ENCODE data around the gene PARP11. TPM values are rescaled to one million over a fixed set of nuclear protein-coding genes. Genes with fewer than 3 reads are reported as not detected.

PARP11 gene
- total and polyA plus RNA-seq, 7 experiments from 2014 or later, result 7.2 to 37.4 (median 24.8) TPM

DNA sequence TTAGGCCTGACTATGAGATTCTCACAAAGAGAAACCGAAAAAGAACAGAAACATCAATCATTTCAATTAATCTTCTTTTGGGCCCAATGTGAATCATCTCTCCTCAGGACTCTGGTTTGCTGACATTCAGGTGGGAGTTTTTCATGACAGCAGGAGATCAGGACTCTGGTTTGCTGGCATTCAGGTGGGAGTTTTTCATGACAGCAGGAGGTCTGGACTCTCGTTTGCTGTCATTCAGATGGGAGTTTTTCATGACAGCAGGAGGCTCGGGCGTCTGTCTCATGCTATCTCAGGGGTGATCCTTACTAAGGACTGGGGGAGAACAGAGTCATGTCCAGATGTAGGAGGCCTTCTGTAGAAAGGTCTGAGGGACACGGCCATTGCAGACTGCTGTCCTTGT, 40.1 kb upstream of the PARP11 start:
- DNase-seq, result no peak

DNA sequence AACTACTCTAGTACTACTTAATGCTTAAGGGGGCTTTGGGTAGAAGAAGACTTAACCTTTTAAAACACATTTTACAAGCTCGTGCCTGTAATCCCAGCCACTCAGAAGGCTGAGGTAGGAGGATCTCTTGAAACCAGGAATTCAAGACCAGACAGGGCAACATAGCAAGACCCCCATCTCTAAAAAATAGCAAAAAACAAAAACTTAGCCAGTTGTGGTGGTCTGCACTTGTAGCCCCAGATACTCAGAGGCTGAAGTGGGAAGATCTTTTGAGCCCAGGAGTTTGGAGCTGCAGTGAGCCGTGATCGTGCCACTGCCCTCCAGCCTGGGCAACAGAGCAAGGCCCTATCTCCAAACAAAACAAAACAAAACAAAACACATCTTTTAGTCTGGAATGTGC, 39.7 kb upstream of the PARP11 start:
- Mint-ChIP-seq H3K27me3 (peaks cover 0 to 7% (median 0%) of the 10 kb centered on the region in 5 donors), H3K36me3 (peaks cover 11 to 44% (median 35%) of the 10 kb centered on the region in 5 donors), H3K4me1 (peaks cover 4 to 52% (median 25%) of the 10 kb centered on the region in 7 donors), H3K9me3 (peaks cover 0 to 27% (median 15%) of the 10 kb centered on the region in 11 donors), H3K27ac (peak overlapping the region in 8 of 9 donors; percentile 58 to 91 (median 84)), H3K4me3 (peak overlapping the region in 1 of 10 donors; percentile 25)
- H3K27me3 ChIP-seq (ENCODE audit: control insufficient read depth in 2 of 2, insufficient read depth in 2 of 2, low read length in 2 of 2), result no peaks in the 10 kb centered on the region
- peak overlapping the region; percentile 14 for H3K27ac ChIP-seq (ENCODE audit: low read depth, low read length)
- no peak overlapping the region for H3K4me3 ChIP-seq (ENCODE audit: low read length)
- ChIA-PET CTCF (interaction anchor here (0.8 to 1.9 kb wide), 4 partner anchors 15 to 50 kb away, joined by 3 to 5 read pairs (median 3); no protein-coding TSS in a partner anchor), POLR2A (interaction anchor here (1.0 to 1.7 kb wide), 4 partner anchors 9 to 50 kb away, joined by 3 to 6 read pairs (median 3); no protein-coding TSS in a partner anchor)
- intact Hi-C loops (cut with micrococcal nuclease), result no loop called here
- H3K36me3 ChIP-seq (ENCODE audit: control insufficient read depth in 2 of 3, insufficient read depth in 3 of 3, low read length in 3 of 3), result peaks cover 0 to 19% (median 9%) of the 10 kb centered on the region in 3 experiments
- no peak for ATAC-seq
- H3K9me3 ChIP-seq (ENCODE audit: control insufficient read depth in 2 of 3, low read length in 3 of 3), result peaks cover 0 to 11% (median 0%) of the 10 kb centered on the region in 3 experiments
- H3K4me1 ChIP-seq (ENCODE audit: control insufficient read depth in 2 of 2, insufficient read depth in 2 of 2, low read length in 2 of 2), result peaks cover 0 to 7% of the 10 kb centered on the region in 2 donors
- DNase-seq, result no peak

More for the DNA sequence above, 40.1 kb upstream of the PARP11 start:
- ChIA-PET POLR2A (interaction anchor here (0.7 to 4.3 kb wide), 4 partner anchors 10 to 19 kb away, joined by 3 to 18 read pairs (median 4); no protein-coding TSS in a partner anchor), CTCF (interaction anchor here (1.2 to 1.9 kb wide), 3 partner anchors 15 to 50 kb away, joined by 3 to 5 read pairs (median 3); no protein-coding TSS in a partner anchor)
- no peak for ATAC-seq
- H3K36me3 Mint-ChIP-seq, result peaks cover 11 to 44% (median 35%) of the 10 kb centered on the region in 5 donors
- peaks cover 0 to 3% of the 10 kb centered on the region in 2 donors for H3K4me1 ChIP-seq (ENCODE audit: control insufficient read depth in 2 of 2, insufficient read depth in 2 of 2, low read length in 2 of 2)
- H3K27me3 Mint-ChIP-seq, result peaks cover 0 to 7% (median 0%) of the 10 kb centered on the region in 5 donors
- peaks cover 0 to 27% (median 15%) of the 10 kb centered on the region in 11 donors for H3K9me3 Mint-ChIP-seq
- H3K27ac ChIP-seq (ENCODE audit: low read depth, low read length), result peak overlapping the region; percentile 14
- H3K27me3 ChIP-seq (ENCODE audit: control insufficient read depth in 2 of 2, insufficient read depth in 2 of 2, low read length in 2 of 2), result no peaks in the 10 kb centered on the region
- H3K9me3 ChIP-seq (ENCODE audit: control insufficient read depth in 2 of 3, low read length in 3 of 3), result peaks cover 0 to 11% (median 0%) of the 10 kb centered on the region in 3 experiments
- H3K4me3 Mint-ChIP-seq, result no peak overlapping the region
- peaks cover 0 to 19% (median 9%) of the 10 kb centered on the region in 3 experiments for H3K36me3 ChIP-seq (ENCODE audit: control insufficient read depth in 2 of 3, insufficient read depth in 3 of 3, low read length in 3 of 3)
- intact Hi-C loops (cut with micrococcal nuclease), result no loop called here
- H3K4me3 ChIP-seq (ENCODE audit: low read length), result no peak overlapping the region
- H3K27ac Mint-ChIP-seq, result peak overlapping the region in 8 of 9 donors; percentile 58 to 91 (median 84)
- H3K4me1 Mint-ChIP-seq, result peaks cover under 1 to 47% (median 20%) of the 10 kb centered on the region in 7 donors

DNA sequence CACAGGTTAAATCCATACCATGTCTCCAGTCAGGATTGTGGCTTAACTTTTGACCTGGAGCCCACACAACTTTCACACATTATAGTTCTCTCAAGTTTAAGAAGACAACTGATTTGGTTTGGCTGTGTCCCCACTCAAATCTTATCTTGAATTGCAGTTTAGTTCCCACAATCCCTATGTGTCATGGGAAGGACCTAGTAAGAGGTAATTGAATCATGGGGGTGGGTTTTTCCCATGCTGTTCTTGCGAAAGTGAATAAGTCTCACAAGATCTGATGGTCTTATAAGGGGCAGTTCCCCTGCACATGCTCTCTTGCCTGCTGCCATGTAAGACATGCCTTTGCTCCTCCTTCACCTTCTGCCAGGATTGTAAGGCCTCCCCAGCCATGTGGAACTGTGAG, 38.2 kb upstream of the PARP11 start:
- Histone ChIP-seq H3K27me3 (ENCODE audit: control insufficient read depth in 2 of 2, insufficient read depth in 2 of 2, low read length in 2 of 2) (no peaks in the 10 kb centered on the region), H3K36me3 (ENCODE audit: control insufficient read depth in 2 of 3, insufficient read depth in 3 of 3, low read length in 3 of 3) (peaks cover 0 to 19% (median 9%) of the 10 kb centered on the region in 3 experiments), H3K9me3 (ENCODE audit: control insufficient read depth in 2 of 3, low read length in 3 of 3) (peaks cover 0 to 11% (median 0%) of the 10 kb centered on the region in 3 experiments), H3K4me3 (ENCODE audit: low read length) (no peak overlapping the region), H3K27ac (ENCODE audit: low read depth, low read length) (no peak overlapping the region), H3K4me1 (ENCODE audit: control insufficient read depth in 2 of 2, insufficient read depth in 2 of 2, low read length in 2 of 2) (peaks cover 0 to 15% of the 10 kb centered on the region in 2 donors)
- Mint-ChIP-seq H3K4me1 (peaks cover 12 to 57% (median 36%) of the 10 kb centered on the region in 7 donors), H3K4me3 (no peak overlapping the region), H3K27me3 (peaks cover 0 to 3% (median 0%) of the 10 kb centered on the region in 5 donors), H3K9me3 (peaks cover 0 to 27% (median 15%) of the 10 kb centered on the region in 11 donors), H3K36me3 (peaks cover 11 to 44% (median 35%) of the 10 kb centered on the region in 5 donors), H3K27ac (peak overlapping the region in 7 of 9 donors; percentile 45 to 87 (median 76))
- no peak for DNase-seq
- intact Hi-C loops (cut with micrococcal nuclease), result no loop called here
- ATAC-seq, result no peak
- ChIA-PET CTCF (interaction anchor here (0.5 to 3.8 kb wide), 5 partner anchors 13 to 118 kb away, joined by 3 to 13 read pairs (median 3); no protein-coding TSS in a partner anchor), POLR2A (interaction anchor here (1.5 kb wide), 1 partner anchor 51 kb away, joined by 3 read pairs; no protein-coding TSS in a partner anchor)

DNA sequence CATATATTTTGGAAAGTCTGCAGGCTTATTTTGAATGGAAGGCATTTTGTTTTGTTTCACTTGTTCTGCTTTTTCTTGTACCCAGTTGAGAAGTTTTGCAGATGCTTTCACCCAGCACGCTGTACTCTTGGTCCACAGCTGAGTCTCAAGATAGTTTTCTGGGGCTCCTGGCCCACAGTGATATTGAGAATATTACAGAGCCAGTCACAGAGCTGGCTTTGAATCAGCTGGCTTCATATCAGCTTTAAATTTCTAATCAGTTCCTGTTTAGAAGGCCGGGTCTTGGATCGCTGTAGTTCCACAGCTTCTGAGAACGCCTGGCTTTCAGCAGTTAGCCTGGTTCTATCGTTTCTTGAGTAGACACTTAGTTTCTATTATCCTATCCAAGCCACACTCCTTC, 32.5 kb upstream of the PARP11 start:
- H3K27ac ChIP-seq (ENCODE audit: low read depth, low read length), result peak overlapping the region; percentile 71
- H3K9me3 ChIP-seq (ENCODE audit: control insufficient read depth in 2 of 3, low read length in 3 of 3), result no peaks in the 10 kb centered on the region
- H3K4me3 Mint-ChIP-seq, result peak overlapping the region; percentile 82 to 98 (median 91)
- DNase-seq (peak in 1 of 9 donors; percentile 18), ATAC-seq (peak; percentile 44)
- H3K9me3 Mint-ChIP-seq, result peaks cover 0 to 9% (median 2%) of the 10 kb centered on the region in 11 donors
- H3K27ac Mint-ChIP-seq, result peak overlapping the region; percentile 81 to 99 (median 97)
- H3K4me1 Mint-ChIP-seq, result peaks cover 28 to 64% (median 52%) of the 10 kb centered on the region in 7 donors
- POLR2A ChIA-PET, result interaction anchor here (0.9 to 4.8 kb wide), 16 partner anchors 9 to 83 kb away, joined by 3 to 23 read pairs (median 5); no protein-coding TSS in a partner anchor
- intact Hi-C loops (cut with micrococcal nuclease), result loop anchor here in 1 of 2 donors (1.0 to 2.0 kb wide), 6 partner anchors 8 to 57 kb away; no protein-coding TSS in a partner anchor
- CTCF ChIA-PET, result interaction anchor here (0.6 to 2.7 kb wide), 8 partner anchors 15 to 131 kb away, joined by 3 to 20 read pairs (median 4); no protein-coding TSS in a partner anchor
- H3K4me1 ChIP-seq (ENCODE audit: control insufficient read depth in 2 of 2, insufficient read depth in 2 of 2, low read length in 2 of 2), result peaks cover 0 to 18% of the 10 kb centered on the region in 2 donors
- peaks cover 6 to 16% (median 13%) of the 10 kb centered on the region in 5 donors for H3K36me3 Mint-ChIP-seq
- H3K4me3 ChIP-seq (ENCODE audit: low read length), result peak overlapping the region; percentile 52
- H3K27me3 Mint-ChIP-seq, result no peaks in the 10 kb centered on the region
- no peaks in the 10 kb centered on the region for H3K27me3 ChIP-seq (ENCODE audit: control insufficient read depth in 2 of 2, insufficient read depth in 2 of 2, low read length in 2 of 2)
- H3K36me3 ChIP-seq (ENCODE audit: control insufficient read depth in 2 of 3, insufficient read depth in 3 of 3, low read length in 3 of 3), result peaks cover 0 to 9% (median 5%) of the 10 kb centered on the region in 3 experiments

DNA sequence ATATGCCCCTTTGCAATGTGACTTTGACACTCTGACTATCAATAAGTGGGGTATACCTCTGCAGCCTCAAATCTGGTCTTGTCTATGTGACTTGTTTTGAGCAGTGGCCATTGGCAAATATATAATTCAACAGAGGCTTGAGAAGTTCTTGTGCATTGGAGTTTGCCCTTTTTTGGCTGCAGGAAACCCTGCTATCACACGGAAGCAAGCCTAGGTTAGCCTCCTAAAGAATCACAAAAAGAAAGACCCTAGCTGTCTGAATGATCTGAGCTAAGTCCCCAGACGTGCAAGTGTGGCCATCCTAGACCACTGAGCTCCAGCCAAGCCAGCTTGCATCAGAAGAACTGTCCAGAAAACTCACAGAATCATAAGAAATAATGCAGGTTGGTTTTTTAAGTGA, 31.8 kb upstream of the PARP11 start:
- Mint-ChIP-seq H3K36me3 (peaks cover 4 to 11% (median 8%) of the 10 kb centered on the region in 5 donors), H3K4me1 (peaks cover 28 to 71% (median 58%) of the 10 kb centered on the region in 7 donors), H3K27ac (peak overlapping the region; percentile 81 to 99 (median 97)), H3K4me3 (peak overlapping the region; percentile 82 to 98 (median 91)), H3K9me3 (peaks cover 0 to 5% (median 2%) of the 10 kb centered on the region in 11 donors), H3K27me3 (no peaks in the 10 kb centered on the region)
- ATAC-seq (no peak), DNase-seq (peak in 3 of 9 donors; percentile 16 to 22 (median 18))
- Histone ChIP-seq H3K27ac (ENCODE audit: low read depth, low read length) (peak overlapping the region; percentile 71), H3K4me1 (ENCODE audit: control insufficient read depth in 2 of 2, insufficient read depth in 2 of 2, low read length in 2 of 2) (peaks cover 0 to 24% of the 10 kb centered on the region in 2 donors), H3K9me3 (ENCODE audit: control insufficient read depth in 2 of 3, low read length in 3 of 3) (no peaks in the 10 kb centered on the region), H3K36me3 (ENCODE audit: control insufficient read depth in 2 of 3, insufficient read depth in 3 of 3, low read length in 3 of 3) (peaks cover 0 to 5% (median 4%) of the 10 kb centered on the region in 3 experiments), H3K4me3 (ENCODE audit: low read length) (peak overlapping the region; percentile 52), H3K27me3 (ENCODE audit: control insufficient read depth in 2 of 2, insufficient read depth in 2 of 2, low read length in 2 of 2) (no peaks in the 10 kb centered on the region)
- CTCF ChIA-PET, result interaction anchor here (0.8 to 2.7 kb wide), 7 partner anchors 15 to 132 kb away, joined by 3 to 20 read pairs (median 4); no protein-coding TSS in a partner anchor
- POLR2A ChIA-PET, result interaction anchor here (0.9 to 4.8 kb wide), 16 partner anchors 8 to 83 kb away, joined by 3 to 23 read pairs (median 4); no protein-coding TSS in a partner anchor
- intact Hi-C loops (cut with micrococcal nuclease), result loop anchor here in 1 of 2 donors (1.0 to 2.0 kb wide), 6 partner anchors 8 to 57 kb away; no protein-coding TSS in a partner anchor

DNA sequence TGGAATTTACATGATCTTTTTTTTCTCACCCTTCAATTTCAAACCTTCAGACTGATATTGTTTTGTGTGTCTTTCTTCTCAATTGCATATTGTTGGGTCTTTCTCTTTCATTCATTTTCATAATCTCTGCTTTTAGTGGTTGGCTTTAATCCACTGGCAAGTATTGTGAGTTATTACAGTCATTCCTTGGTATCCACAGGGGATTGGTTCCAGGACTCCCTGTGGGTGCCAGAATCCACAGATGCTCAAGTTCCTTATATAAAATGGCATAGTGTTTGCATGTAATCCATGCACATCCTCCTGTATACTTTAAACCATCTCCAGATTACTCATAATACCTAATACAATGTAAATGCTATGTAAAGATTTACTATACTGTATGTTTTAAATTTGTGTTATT, 29.7 kb upstream of the PARP11 start:
- H3K4me3 Mint-ChIP-seq, result peak overlapping the region in 7 of 10 donors; percentile 8 to 42 (median 27)
- H3K27ac ChIP-seq (ENCODE audit: low read depth, low read length), result no peak overlapping the region
- H3K9me3 Mint-ChIP-seq, result peaks cover 0 to 3% (median 0%) of the 10 kb centered on the region in 11 donors
- POLR2A ChIA-PET, result interaction anchor here (1.2 to 1.3 kb wide), 2 partner anchors 9 to 61 kb away, joined by 3 to 4 read pairs; no protein-coding TSS in a partner anchor
- H3K4me3 ChIP-seq (ENCODE audit: low read length), result no peak overlapping the region
- H3K4me1 ChIP-seq (ENCODE audit: control insufficient read depth in 2 of 2, insufficient read depth in 2 of 2, low read length in 2 of 2), result peaks cover 9 to 38% of the 10 kb centered on the region in 2 donors
- DNase-seq (no peak), ATAC-seq (no peak)
- peaks cover 0 to 4% (median 0%) of the 10 kb centered on the region in 5 donors for H3K36me3 Mint-ChIP-seq
- intact Hi-C loops (cut with micrococcal nuclease), result no loop called here
- no peaks in the 10 kb centered on the region for H3K27me3 Mint-ChIP-seq
- no peaks in the 10 kb centered on the region for H3K27me3 ChIP-seq (ENCODE audit: control insufficient read depth in 2 of 2, insufficient read depth in 2 of 2, low read length in 2 of 2)
- H3K4me1 Mint-ChIP-seq, result peaks cover 27 to 81% (median 66%) of the 10 kb centered on the region in 7 donors
- no peaks in the 10 kb centered on the region for H3K9me3 ChIP-seq (ENCODE audit: control insufficient read depth in 2 of 3, low read length in 3 of 3)
- H3K27ac Mint-ChIP-seq, result peak overlapping the region in 7 of 9 donors; percentile 20 to 99 (median 60)
- CTCF ChIA-PET, result interaction anchor here (1.2 to 2.2 kb wide), 2 partner anchors 60 to 366 kb away, joined by 3 to 15 read pairs; no protein-coding TSS in a partner anchor
- H3K36me3 ChIP-seq (ENCODE audit: control insufficient read depth in 2 of 3, insufficient read depth in 3 of 3, low read length in 3 of 3), result no peaks in the 10 kb centered on the region

All from naive thymus-derived CD4-positive, alpha-beta T cell (primary cell).